GM12874 (cell line): ENCODE data around the gene LNX2.

Experiments used
- CTCF ChIP-seq: IDR thresholded peaks from 2 replicates; pipeline ENCODE4 v1.5.1; 2011; ENCODE audit warnings: low read depth, mild to moderate bottlenecking, control low read depth, low read length, moderate library complexity; ENCODE audit not compliant: insufficient read depth

LNX2 gene

DNA sequence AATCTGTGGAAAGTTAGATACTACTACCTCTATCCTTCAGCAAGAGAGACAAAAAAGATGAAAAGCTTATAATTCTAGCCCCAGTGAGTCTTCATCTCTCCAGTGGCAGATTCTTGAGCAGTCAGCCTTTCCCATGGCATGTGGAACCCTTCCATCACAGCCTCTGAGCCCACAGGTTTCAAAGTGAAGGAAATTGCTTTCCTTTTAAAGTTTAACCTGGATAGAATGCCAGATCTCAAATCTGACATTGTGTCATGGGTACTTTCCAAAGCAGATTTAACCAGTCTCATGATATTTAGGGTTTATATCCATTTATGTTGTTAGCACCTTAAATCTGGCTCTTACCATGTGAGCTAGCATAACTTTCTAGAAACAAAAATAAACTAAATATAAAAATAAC is 40.7 kb upstream of the LNX2 start:
- TF ChIP-seq CTCF: no peak

DNA sequence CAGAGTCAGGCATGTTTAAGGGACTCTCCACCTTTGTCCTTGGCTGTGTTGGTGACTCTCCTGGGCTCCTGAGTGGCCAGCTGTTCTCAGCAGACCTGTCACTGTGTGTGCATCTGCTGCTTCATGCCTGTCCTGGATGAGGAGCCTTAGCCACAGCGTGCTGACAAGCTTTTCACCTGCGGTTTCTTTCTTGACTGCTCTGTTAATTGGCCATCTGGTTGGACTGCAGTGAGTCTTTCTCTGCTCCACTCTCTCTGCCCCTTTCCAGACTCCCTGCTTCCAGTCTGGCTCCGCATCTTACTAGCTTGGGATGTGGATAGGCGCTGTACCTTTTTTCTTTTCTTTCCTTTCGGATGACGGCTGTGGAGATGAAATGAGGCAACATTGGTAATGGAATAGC is 40.2 kb upstream of the LNX2 start:
- no peak for TF ChIP-seq CTCF

- TF ChIP-seq CTCF: no peak
These were observed 39.0 kb upstream of the LNX2 start for GRCh38 chr13:27659145-27659865.

DNA sequence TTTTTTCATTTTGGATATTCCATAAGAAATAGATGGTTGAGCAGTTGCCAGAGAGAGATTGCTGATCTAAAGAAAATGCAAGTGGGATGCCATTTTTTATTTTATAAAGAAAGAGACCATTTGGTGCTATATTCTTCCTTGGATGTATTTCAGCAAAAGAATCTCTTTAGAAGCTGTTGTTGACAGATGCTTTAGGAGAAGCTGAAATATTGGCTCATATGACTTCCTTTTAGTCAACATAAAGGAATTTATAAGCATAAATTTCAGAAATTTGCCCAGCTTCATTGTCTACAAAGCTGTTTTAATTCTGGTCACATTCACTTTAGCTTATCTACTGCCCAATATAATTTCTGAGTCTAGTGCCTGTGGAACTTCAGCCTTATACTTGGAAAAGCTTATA is 38.2 kb upstream of the LNX2 start:
- no peak for TF ChIP-seq CTCF

DNA sequence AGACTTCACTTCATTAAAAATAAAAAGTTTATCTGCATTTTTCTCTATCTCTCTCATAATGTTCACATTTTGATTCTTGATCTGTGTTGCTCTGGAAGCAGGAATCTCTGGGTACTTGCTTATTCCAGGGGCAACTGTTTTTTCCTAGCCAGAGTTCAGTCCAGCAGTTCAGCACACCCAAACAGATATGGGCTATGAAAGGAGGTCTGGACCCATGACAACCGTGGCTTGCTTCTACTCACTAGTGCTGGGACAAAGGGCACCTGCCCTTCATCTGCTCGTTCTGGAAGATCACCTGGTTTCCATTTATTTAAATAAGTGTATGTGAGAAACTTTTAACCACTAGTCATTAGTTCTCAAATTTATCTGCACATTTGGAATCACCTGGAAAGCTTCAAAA is 37.4 kb upstream of the LNX2 start:
- TF ChIP-seq CTCF: no peak

- no peak for TF ChIP-seq CTCF
These were observed 34.5 kb upstream of the LNX2 start for GRCh38 chr13:27654816-27655215.

- no peak for TF ChIP-seq CTCF
These were observed 33.7 kb upstream of the LNX2 start for GRCh38 chr13:27654059-27654458.
